Measurements from ENCODE around the gene CYP19A1.

DNA sequence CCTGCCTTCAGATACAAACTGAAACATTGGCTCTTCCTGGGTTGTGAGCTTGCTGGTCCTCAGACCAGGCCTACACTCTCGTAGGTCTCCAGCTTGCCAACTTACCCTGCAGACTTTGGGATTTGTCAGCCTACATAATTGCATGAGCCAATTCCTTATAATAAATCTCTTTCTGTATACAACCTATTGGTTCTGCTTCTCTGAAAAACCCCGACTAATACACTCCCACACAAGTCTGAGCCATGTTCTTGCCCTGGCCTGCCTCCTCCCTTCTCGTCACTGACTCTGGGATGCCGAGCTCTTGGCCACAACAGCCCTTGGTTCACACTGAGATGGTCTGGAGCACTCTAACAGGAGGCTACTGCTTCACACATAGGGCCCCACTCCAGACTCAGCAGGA is 9.5 kb downstream of the CYP19A1 start:
- TF ChIP-seq, protein P1, sequence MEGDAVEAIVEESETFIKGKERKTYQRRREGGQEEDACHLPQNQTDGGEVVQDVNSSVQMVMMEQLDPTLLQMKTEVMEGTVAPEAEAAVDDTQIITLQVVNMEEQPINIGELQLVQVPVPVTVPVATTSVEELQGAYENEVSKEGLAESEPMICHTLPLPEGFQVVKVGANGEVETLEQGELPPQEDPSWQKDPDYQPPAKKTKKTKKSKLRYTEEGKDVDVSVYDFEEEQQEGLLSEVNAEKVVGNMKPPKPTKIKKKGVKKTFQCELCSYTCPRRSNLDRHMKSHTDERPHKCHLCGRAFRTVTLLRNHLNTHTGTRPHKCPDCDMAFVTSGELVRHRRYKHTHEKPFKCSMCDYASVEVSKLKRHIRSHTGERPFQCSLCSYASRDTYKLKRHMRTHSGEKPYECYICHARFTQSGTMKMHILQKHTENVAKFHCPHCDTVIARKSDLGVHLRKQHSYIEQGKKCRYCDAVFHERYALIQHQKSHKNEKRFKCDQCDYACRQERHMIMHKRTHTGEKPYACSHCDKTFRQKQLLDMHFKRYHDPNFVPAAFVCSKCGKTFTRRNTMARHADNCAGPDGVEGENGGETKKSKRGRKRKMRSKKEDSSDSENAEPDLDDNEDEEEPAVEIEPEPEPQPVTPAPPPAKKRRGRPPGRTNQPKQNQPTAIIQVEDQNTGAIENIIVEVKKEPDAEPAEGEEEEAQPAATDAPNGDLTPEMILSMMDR (IDR thresholded peaks at IDR 0.05), result no peak
- no peak for TF ChIP-seq POLR2A (IDR thresholded peaks at IDR 0.05)
